ENCODE measurements around the gene RRP15.

Gene RRP15

GRCh38 chr1:218303176-218303879 lies 18.2 kb downstream of the RRP15 start:
- Histone ChIP-seq H3K27ac (ENCODE audit: poor library complexity, severe bottlenecking) (no peak overlapping the region), H3K4me3 (ENCODE audit: severe bottlenecking) (no peak overlapping the region), H3K4me1 (ENCODE audit: insufficient read depth, poor library complexity, severe bottlenecking) (peaks cover under 1% of the 10 kb centered on the region), H3K27me3 (ENCODE audit: insufficient read depth, poor library complexity, severe bottlenecking) (no peaks in the 10 kb centered on the region), H3K9me3 (ENCODE audit: severe bottlenecking) (no peaks in the 10 kb centered on the region), H3K36me3 (ENCODE audit: low read depth) (peaks cover 8% of the 10 kb centered on the region; the same call in 1 of the 2 replicates)
- no peak for DNase-seq (ENCODE audit: low spot score)
- no peak for TF ChIP-seq CTCF (IDR thresholded peaks at IDR 0.05; ENCODE audit: poor library complexity, severe bottlenecking)
- no peak for ATAC-seq (ENCODE audit: low read depth)

- DNase-seq (ENCODE audit: low spot score): no peak
- no peak for ATAC-seq (ENCODE audit: low read depth)
- Histone ChIP-seq H3K36me3 (ENCODE audit: low read depth) (peaks cover 8% of the 10 kb centered on the region; the same call in 1 of the 2 replicates), H3K9me3 (ENCODE audit: severe bottlenecking) (no peaks in the 10 kb centered on the region), H3K4me1 (ENCODE audit: insufficient read depth, poor library complexity, severe bottlenecking) (no peaks in the 10 kb centered on the region), H3K4me3 (ENCODE audit: severe bottlenecking) (no peak overlapping the region), H3K27me3 (ENCODE audit: insufficient read depth, poor library complexity, severe bottlenecking) (no peaks in the 10 kb centered on the region), H3K27ac (ENCODE audit: poor library complexity, severe bottlenecking) (no peak overlapping the region)
- TF ChIP-seq CTCF (IDR thresholded peaks at IDR 0.05; ENCODE audit: poor library complexity, severe bottlenecking): no peak
Measured at GRCh38 chr1:218304281-218305039, 19.4 kb downstream of the RRP15 start.

- DNase-seq (ENCODE audit: low spot score) (no peak), ATAC-seq (ENCODE audit: low read depth) (no peak)
- no peaks in the 10 kb centered on the region for H3K9me3 ChIP-seq (ENCODE audit: severe bottlenecking)
- no peak overlapping the region for H3K27ac ChIP-seq (ENCODE audit: poor library complexity, severe bottlenecking)
- TF ChIP-seq CTCF (IDR thresholded peaks at IDR 0.05; ENCODE audit: poor library complexity, severe bottlenecking): no peak
- no peaks in the 10 kb centered on the region for H3K27me3 ChIP-seq (ENCODE audit: insufficient read depth, poor library complexity, severe bottlenecking)
- no peak overlapping the region for H3K4me3 ChIP-seq (ENCODE audit: severe bottlenecking)
- H3K36me3 ChIP-seq (ENCODE audit: low read depth): peaks cover 8% of the 10 kb centered on the region; the same call in 1 of the 2 replicates
- no peaks in the 10 kb centered on the region for H3K4me1 ChIP-seq (ENCODE audit: insufficient read depth, poor library complexity, severe bottlenecking)
Measured at GRCh38 chr1:218305472-218306064, 20.5 kb downstream of the RRP15 start.

GRCh38 chr1:218312509-218312908 lies 27.4 kb downstream of the RRP15 start:
- H3K4me3 ChIP-seq (ENCODE audit: severe bottlenecking): no peak overlapping the region
- no peaks in the 10 kb centered on the region for H3K9me3 ChIP-seq (ENCODE audit: severe bottlenecking)
- no peaks in the 10 kb centered on the region; the same call in 1 of the 2 replicates for H3K36me3 ChIP-seq (ENCODE audit: low read depth)
- H3K27me3 ChIP-seq (ENCODE audit: insufficient read depth, poor library complexity, severe bottlenecking): no peaks in the 10 kb centered on the region
- no peak for TF ChIP-seq CTCF (IDR thresholded peaks at IDR 0.05; ENCODE audit: poor library complexity, severe bottlenecking)
- no peaks in the 10 kb centered on the region for H3K4me1 ChIP-seq (ENCODE audit: insufficient read depth, poor library complexity, severe bottlenecking)
- ATAC-seq (ENCODE audit: low read depth): no peak
- DNase-seq (ENCODE audit: low spot score): no peak
- peak overlapping the region; percentile 29 for H3K27ac ChIP-seq (ENCODE audit: poor library complexity, severe bottlenecking)
